SJCRH30 (cell line): ENCODE measurements around the gene RAD51D. TPM values are rescaled to one million over a fixed set of nuclear protein-coding genes. Genes with fewer than 3 reads are reported as not detected.
"Not testable (repeated sequence)": the region's sequence is repeated elsewhere in the genome, so short reads cannot be mapped to it uniquely, and the experiment has no call there.

Source experiments
- DNase-seq, 2 experiments: peaks; one replicate each; pipeline ENCODE4 v3.0.0-alpha.2; 2015 to 2020
- H3K27ac ChIP-seq: fragments of 250-450 bp; sonication (Bioruptor Pico); 2 replicates; pipeline ENCODE4 v1.5.1; 2020; ENCODE audit warnings: mild to moderate bottlenecking, moderate library complexity
- H3K27me3 ChIP-seq: fragments of 250-450 bp; sonication (Bioruptor Pico); 2 replicates; pipeline ENCODE4 v1.5.1; 2020; ENCODE audit warnings: mild to moderate bottlenecking, moderate library complexity
- H3K36me3 ChIP-seq: fragments of 250-450 bp; sonication (Bioruptor Pico); 2 replicates; pipeline ENCODE4 v1.5.1; 2020; ENCODE audit warnings: mild to moderate bottlenecking, moderate library complexity
- H3K4me1 ChIP-seq: fragments of 250-450 bp; sonication (Bioruptor Pico); 2 replicates; pipeline ENCODE4 v1.5.1; 2020; ENCODE audit warnings: mild to moderate bottlenecking, moderate library complexity
- H3K4me3 ChIP-seq: fragments of 250-450 bp; sonication (Bioruptor Pico); 2 replicates; pipeline ENCODE4 v1.5.1; 2020; ENCODE audit warnings: mild to moderate bottlenecking, moderate library complexity
- H3K9me3 ChIP-seq: fragments of 250-450 bp; sonication (Bioruptor Pico); replicated peaks from 2 replicates; pipeline ENCODE4 v1.5.1; 2020; ENCODE audit warnings: mild to moderate bottlenecking, moderate library complexity
- total RNA-seq: library from RNA; depleted of rRNA; stranded (reverse); fragments of >200 nt; shearing (Covaris generic); gene quantifications from 2 replicates; pipeline ENCODE4 v1.2.3, GENCODE V29; 2014; rRNA removed

Gene RAD51D
- total RNA-seq, 1 experiment from 2014 or later, result 9.7 TPM

GRCh38 chr17:35052780-35053179 is 66.9 kb downstream of the RAD51D start:
- Histone ChIP-seq H3K4me3 (no peak overlapping the region), H3K9me3 (no peaks in the 10 kb centered on the region), H3K27me3 (no peaks in the 10 kb centered on the region), H3K36me3 (no peaks in the 10 kb centered on the region), H3K27ac (no peak overlapping the region), H3K4me1 (no peaks in the 10 kb centered on the region)
- no peak for DNase-seq

- no peak overlapping the region for H3K27ac ChIP-seq
Measured at GRCh38 chr17:35052241-35052610, 67.4 kb downstream of the RAD51D start.

GRCh38 chr17:35051579-35052240 is 68.0 kb downstream of the RAD51D start:
- H3K4me1 ChIP-seq, result no peaks in the 10 kb centered on the region
- no peak for DNase-seq
- no peaks in the 10 kb centered on the region for H3K27me3 ChIP-seq
- H3K27ac ChIP-seq, result no peak overlapping the region
- no peaks in the 10 kb centered on the region for H3K9me3 ChIP-seq
- no peaks in the 10 kb centered on the region for H3K36me3 ChIP-seq
- H3K4me3 ChIP-seq, result no peak overlapping the region

More at GRCh38 chr17:35052241-35052610, 67.4 kb downstream of the RAD51D start:
- no peaks in the 10 kb centered on the region for H3K27me3 ChIP-seq
- no peaks in the 10 kb centered on the region for H3K4me1 ChIP-seq
- no peaks in the 10 kb centered on the region for H3K9me3 ChIP-seq
- H3K36me3 ChIP-seq, result no peaks in the 10 kb centered on the region
- DNase-seq, result no peak
- no peak overlapping the region for H3K4me3 ChIP-seq

GRCh38 chr17:35051183-35051578 is 68.5 kb downstream of the RAD51D start:
- Histone ChIP-seq H3K36me3 (no peaks in the 10 kb centered on the region), H3K27ac (no peak overlapping the region), H3K4me1 (no peaks in the 10 kb centered on the region), H3K9me3 (no peaks in the 10 kb centered on the region), H3K4me3 (no peak overlapping the region), H3K27me3 (no peaks in the 10 kb centered on the region)
- no peak for DNase-seq

GRCh38 chr17:35050170-35050569 is 69.5 kb downstream of the RAD51D start:
- no peaks in the 10 kb centered on the region for H3K9me3 ChIP-seq
- no peaks in the 10 kb centered on the region for H3K27me3 ChIP-seq
- H3K4me3 ChIP-seq, result no peak overlapping the region

GRCh38 chr17:35048685-35049379 is 70.8 kb downstream of the RAD51D start:
- DNase-seq, result no peak
- Histone ChIP-seq H3K27ac (no peak overlapping the region), H3K4me1 (no peaks in the 10 kb centered on the region), H3K4me3 (no peak overlapping the region), H3K27me3 (no peaks in the 10 kb centered on the region), H3K9me3 (no peaks in the 10 kb centered on the region), H3K36me3 (no peaks in the 10 kb centered on the region)

More at GRCh38 chr17:35050170-35050569, 69.5 kb downstream of the RAD51D start:
- no peak overlapping the region for H3K27ac ChIP-seq
- no peaks in the 10 kb centered on the region for H3K4me1 ChIP-seq
- no peaks in the 10 kb centered on the region for H3K36me3 ChIP-seq
- DNase-seq, result no peak

GRCh38 chr17:35046740-35047283 is 72.8 kb downstream of the RAD51D start:
- Histone ChIP-seq H3K27me3 (no peaks in the 10 kb centered on the region), H3K9me3 (no peaks in the 10 kb centered on the region), H3K4me1 (no peaks in the 10 kb centered on the region), H3K36me3 (no peaks in the 10 kb centered on the region; the same call in 1 of the 2 replicates), H3K4me3 (no peak overlapping the region), H3K27ac (no peak overlapping the region)
- DNase-seq, result peak in 1 of 2 experiments; percentile 31

- H3K4me3 ChIP-seq, result no peak overlapping the region
- H3K27me3 ChIP-seq, result no peaks in the 10 kb centered on the region
- DNase-seq, result no peak
- no peaks in the 10 kb centered on the region for H3K4me1 ChIP-seq
- no peaks in the 10 kb centered on the region; the same call in 1 of the 2 replicates for H3K36me3 ChIP-seq
- no peak overlapping the region for H3K27ac ChIP-seq
- no peaks in the 10 kb centered on the region for H3K9me3 ChIP-seq
Measured at GRCh38 chr17:35046245-35046644, 73.4 kb downstream of the RAD51D start.

GRCh38 chr17:35045458-35045979 is 74.1 kb downstream of the RAD51D start:
- not testable (repeated sequence) for H3K36me3 ChIP-seq, H3K4me3 ChIP-seq, H3K4me1 ChIP-seq, DNase-seq, H3K9me3 ChIP-seq, H3K27ac ChIP-seq, H3K27me3 ChIP-seq

GRCh38 chr17:35044181-35044580 is 75.5 kb downstream of the RAD51D start:
- H3K27ac ChIP-seq, result no peak overlapping the region
- no peaks in the 10 kb centered on the region; the same call in 1 of the 2 replicates for H3K36me3 ChIP-seq
- no peaks in the 10 kb centered on the region for H3K4me1 ChIP-seq
- no peaks in the 10 kb centered on the region for H3K27me3 ChIP-seq
- H3K4me3 ChIP-seq, result no peak overlapping the region
- H3K9me3 ChIP-seq, result no peaks in the 10 kb centered on the region
- no peak for DNase-seq

Other genes with a start within 250 kb of the RAD51D start
- gene CCT6B, start 158.4 kb downstream of the RAD51D start, total RNA-seq, result 0.46 and 0.79 TPM in 2 replicates
- 22.4 and 25.4 TPM in 2 replicates for gene ZNF830, start 158.3 kb downstream of the RAD51D start, total RNA-seq
- gene LIG3, start 139.3 kb downstream of the RAD51D start, total RNA-seq, result 81.6 and 90.6 TPM in 2 replicates
- 10.9 and 13.7 TPM in 2 replicates for gene RFFL, start 56.2 kb downstream of the RAD51D start, total RNA-seq
- not detected in 2 replicates for gene FNDC8, start 1.8 kb upstream of the RAD51D start, total RNA-seq
- gene NLE1, start 22.4 kb upstream of the RAD51D start, total RNA-seq, result 23.9 and 24.9 TPM in 2 replicates
- gene UNC45B, start 28.0 kb upstream of the RAD51D start, total RNA-seq, result 0.24 and 0.51 TPM in 2 replicates
- gene SLC35G3, start 74.5 kb upstream of the RAD51D start, total RNA-seq, result not detected in 2 replicates
- 1.5 and 2.5 TPM in 2 replicates for gene SLFN5, start 123.2 kb upstream of the RAD51D start, total RNA-seq